Ishikawa (cell line): Measurements from ENCODE around the gene SLC52A1.

Experiments used
- CEBPB ChIP-seq: IDR thresholded peaks from 2 replicates; pipeline ENCODE4 v1.6.1; 2012
- EGR1 ChIP-seq: IDR thresholded peaks from 2 replicates; pipeline ENCODE4 v1.6.1; 2012
- EP300 ChIP-seq: IDR thresholded peaks from 2 replicates; pipeline ENCODE4 v1.6.1; 2012; ENCODE audit warnings: borderline replicate concordance
- NFIC ChIP-seq: IDR thresholded peaks from 2 replicates; pipeline ENCODE4 v1.6.1; 2012
- ZBTB7A ChIP-seq: IDR thresholded peaks from 2 replicates; pipeline ENCODE4 v1.6.1; 2012; ENCODE audit warnings: low read depth
- TF ChIP-seq, protein P1 (sequence below): IDR thresholded peaks from 2 replicates; pipeline ENCODE4 v1.6.1; 2012; ENCODE audit warnings: low read depth, mild to moderate bottlenecking

DNA sequence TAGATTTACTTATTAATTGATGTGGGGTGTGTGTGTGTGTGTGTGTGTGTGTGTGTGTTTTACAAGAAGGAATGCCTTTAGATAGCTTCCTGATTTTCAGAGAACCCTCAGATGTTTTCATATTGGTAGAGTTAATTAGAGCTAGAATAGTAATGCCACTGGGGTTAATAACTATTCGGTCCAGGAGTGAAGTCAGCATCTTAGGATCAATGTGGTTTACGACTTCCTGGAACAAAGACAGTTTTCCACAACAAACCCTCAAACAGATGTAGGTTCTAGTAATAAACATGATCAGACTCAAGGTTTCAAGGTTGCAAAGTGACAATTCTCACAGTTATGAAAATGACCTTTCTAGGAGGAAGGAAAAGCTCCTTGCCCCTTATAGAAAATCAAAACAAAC lies 12.2 kb upstream of the SLC52A1 start:
- TF ChIP-seq CEBPB, result no peak
- TF ChIP-seq ZBTB7A, result no peak
- TF ChIP-seq, protein P1, sequence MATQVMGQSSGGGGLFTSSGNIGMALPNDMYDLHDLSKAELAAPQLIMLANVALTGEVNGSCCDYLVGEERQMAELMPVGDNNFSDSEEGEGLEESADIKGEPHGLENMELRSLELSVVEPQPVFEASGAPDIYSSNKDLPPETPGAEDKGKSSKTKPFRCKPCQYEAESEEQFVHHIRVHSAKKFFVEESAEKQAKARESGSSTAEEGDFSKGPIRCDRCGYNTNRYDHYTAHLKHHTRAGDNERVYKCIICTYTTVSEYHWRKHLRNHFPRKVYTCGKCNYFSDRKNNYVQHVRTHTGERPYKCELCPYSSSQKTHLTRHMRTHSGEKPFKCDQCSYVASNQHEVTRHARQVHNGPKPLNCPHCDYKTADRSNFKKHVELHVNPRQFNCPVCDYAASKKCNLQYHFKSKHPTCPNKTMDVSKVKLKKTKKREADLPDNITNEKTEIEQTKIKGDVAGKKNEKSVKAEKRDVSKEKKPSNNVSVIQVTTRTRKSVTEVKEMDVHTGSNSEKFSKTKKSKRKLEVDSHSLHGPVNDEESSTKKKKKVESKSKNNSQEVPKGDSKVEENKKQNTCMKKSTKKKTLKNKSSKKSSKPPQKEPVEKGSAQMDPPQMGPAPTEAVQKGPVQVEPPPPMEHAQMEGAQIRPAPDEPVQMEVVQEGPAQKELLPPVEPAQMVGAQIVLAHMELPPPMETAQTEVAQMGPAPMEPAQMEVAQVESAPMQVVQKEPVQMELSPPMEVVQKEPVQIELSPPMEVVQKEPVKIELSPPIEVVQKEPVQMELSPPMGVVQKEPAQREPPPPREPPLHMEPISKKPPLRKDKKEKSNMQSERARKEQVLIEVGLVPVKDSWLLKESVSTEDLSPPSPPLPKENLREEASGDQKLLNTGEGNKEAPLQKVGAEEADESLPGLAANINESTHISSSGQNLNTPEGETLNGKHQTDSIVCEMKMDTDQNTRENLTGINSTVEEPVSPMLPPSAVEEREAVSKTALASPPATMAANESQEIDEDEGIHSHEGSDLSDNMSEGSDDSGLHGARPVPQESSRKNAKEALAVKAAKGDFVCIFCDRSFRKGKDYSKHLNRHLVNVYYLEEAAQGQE, result no peak
- no peak for TF ChIP-seq EGR1
- no peak for TF ChIP-seq EP300
- TF ChIP-seq NFIC, result no peak
